ENCODE data around the gene MAPK8. TPM values are rescaled to one million over a fixed set of nuclear protein-coding genes. Genes with fewer than 3 reads are reported as not detected.
A peak's percentile ranks its signal among the peaks of the same experiment; 100 is the strongest.

MAPK8 gene
- total RNA-seq, 1 donor from 2014 or later: 47.9 TPM

DNA sequence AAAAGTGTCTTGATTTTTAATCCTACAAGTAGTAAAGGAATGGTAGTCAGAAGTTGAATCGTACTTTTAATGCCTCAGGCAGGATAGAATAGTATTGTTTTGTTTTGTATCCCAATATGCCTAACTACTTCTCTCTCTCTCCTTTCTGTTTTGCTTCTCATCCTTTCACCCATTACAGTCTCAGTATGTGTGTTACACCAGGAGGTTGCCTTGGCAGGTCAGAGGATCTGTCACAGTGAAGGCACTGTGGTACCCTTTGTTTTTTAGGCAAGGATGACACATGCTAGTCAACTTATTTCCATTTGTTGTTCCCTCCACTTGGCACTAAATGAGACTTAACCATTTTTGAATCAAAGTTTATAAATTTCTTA lies 94.4 kb downstream of the MAPK8 start:
- intact Hi-C loops (cut with DNase I): no loop called here
- Histone ChIP-seq H3K27ac (no peak overlapping the region), H3K9me3 (no peaks in the 10 kb centered on the region), H3K36me3 (no peaks in the 10 kb centered on the region), H3K27me3 (ENCODE audit: low read depth) (no peaks in the 10 kb centered on the region), H3K4me1 (peaks cover 10% of the 10 kb centered on the region), H3K4me3 (no peak overlapping the region)
- TF ChIP-seq CTCF (IDR thresholded peaks at IDR 0.05): no peak
- DNase-seq (no peak), ATAC-seq (no peak)

GRCh38 chr10:48404646-48405045 lies 98.2 kb downstream of the MAPK8 start:
- no peaks in the 10 kb centered on the region for H3K27me3 ChIP-seq (ENCODE audit: low read depth)
- no peak overlapping the region for H3K27ac ChIP-seq
- no peaks in the 10 kb centered on the region for H3K36me3 ChIP-seq
- ATAC-seq (no peak), DNase-seq (no peak)
- peaks cover 11% of the 10 kb centered on the region for H3K4me1 ChIP-seq
- no peak for TF ChIP-seq CTCF (IDR thresholded peaks at IDR 0.05)
- intact Hi-C loops (cut with DNase I): no loop called here
- no peaks in the 10 kb centered on the region for H3K9me3 ChIP-seq
- no peak overlapping the region for H3K4me3 ChIP-seq

DNA sequence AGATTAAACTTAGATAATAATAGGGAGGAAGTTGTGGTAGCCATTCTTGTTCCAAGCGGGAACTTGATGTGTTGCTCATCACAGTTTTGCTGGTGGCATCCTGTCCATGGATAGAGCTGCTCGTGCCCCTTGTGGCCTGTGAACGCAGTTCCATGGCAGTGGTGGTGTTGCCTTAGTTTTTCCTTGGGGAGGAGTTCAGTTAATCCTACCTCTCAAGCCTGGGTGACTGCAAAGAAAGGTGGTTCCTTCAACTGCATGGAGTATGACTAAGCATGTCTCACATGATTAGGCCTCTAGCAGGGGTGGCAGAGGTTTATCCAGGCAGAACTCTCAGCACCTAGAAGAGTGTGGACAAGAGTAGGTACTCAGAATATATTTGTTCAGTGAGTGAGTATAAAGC lies 99.7 kb downstream of the MAPK8 start:
- Histone ChIP-seq H3K9me3 (no peaks in the 10 kb centered on the region), H3K4me3 (no peak overlapping the region), H3K36me3 (peaks cover 12% of the 10 kb centered on the region), H3K27ac (no peak overlapping the region), H3K4me1 (peaks cover 8% of the 10 kb centered on the region), H3K27me3 (ENCODE audit: low read depth) (no peaks in the 10 kb centered on the region)
- ATAC-seq (peak; percentile 71 to 90), DNase-seq (no peak)
- no peak for TF ChIP-seq CTCF (IDR thresholded peaks at IDR 0.05)
- intact Hi-C loops (cut with DNase I): no loop called here

DNA sequence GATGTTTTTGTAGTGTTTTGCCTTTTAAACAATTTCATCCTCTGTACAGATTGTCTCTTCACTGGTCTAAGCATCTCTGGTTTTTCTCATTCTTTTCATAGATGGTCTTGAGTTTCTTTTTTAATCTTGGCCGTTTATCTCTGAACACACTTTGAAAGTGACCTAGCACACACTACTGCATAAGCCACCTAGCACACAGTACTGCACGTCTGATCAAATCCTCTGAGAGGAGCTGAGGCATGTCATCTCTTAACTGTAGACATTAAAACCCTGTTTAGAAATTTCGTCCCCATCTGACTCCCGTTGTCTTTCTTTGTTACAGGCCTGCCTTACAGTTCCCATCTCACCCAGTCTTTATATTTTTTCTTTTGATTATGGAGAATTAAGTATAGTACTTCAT lies 100.2 kb downstream of the MAPK8 start:
- DNase-seq (no peak), ATAC-seq (peak in 1 of 2 donors; percentile 14)
- Histone ChIP-seq H3K9me3 (no peaks in the 10 kb centered on the region), H3K4me3 (no peak overlapping the region), H3K27me3 (ENCODE audit: low read depth) (no peaks in the 10 kb centered on the region), H3K27ac (no peak overlapping the region), H3K4me1 (peaks cover 8% of the 10 kb centered on the region), H3K36me3 (peaks cover 12% of the 10 kb centered on the region)
- intact Hi-C loops (cut with DNase I): no loop called here
- no peak for TF ChIP-seq CTCF (IDR thresholded peaks at IDR 0.05)

DNA sequence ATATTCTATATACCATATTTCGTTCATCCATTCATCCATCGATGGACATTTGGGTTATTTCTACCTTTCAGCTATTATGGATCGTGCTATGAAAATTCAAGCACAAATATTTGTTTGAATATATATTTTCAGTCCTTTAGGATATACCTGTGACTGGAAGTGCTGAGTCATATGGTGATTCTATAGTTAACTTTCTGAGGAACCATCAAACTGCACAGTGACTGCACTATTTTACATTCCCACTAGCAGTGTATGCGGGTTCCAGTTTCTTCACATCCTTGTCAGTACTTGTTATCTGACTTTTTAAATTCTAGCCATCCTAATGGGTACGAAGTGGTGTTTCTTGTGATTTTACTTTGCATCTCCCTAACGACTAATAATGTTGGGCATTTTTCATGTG lies 104.0 kb downstream of the MAPK8 start:
- peaks cover 8% of the 10 kb centered on the region for H3K4me1 ChIP-seq
- peaks cover 12% of the 10 kb centered on the region for H3K36me3 ChIP-seq
- DNase-seq (no peak), ATAC-seq (no peak)
- no peaks in the 10 kb centered on the region for H3K27me3 ChIP-seq (ENCODE audit: low read depth)
- peaks cover 6% of the 10 kb centered on the region for H3K9me3 ChIP-seq
- intact Hi-C loops (cut with DNase I): no loop called here
- TF ChIP-seq CTCF (IDR thresholded peaks at IDR 0.05): no peak
- no peak overlapping the region for H3K4me3 ChIP-seq
- H3K27ac ChIP-seq: no peak overlapping the region

DNA sequence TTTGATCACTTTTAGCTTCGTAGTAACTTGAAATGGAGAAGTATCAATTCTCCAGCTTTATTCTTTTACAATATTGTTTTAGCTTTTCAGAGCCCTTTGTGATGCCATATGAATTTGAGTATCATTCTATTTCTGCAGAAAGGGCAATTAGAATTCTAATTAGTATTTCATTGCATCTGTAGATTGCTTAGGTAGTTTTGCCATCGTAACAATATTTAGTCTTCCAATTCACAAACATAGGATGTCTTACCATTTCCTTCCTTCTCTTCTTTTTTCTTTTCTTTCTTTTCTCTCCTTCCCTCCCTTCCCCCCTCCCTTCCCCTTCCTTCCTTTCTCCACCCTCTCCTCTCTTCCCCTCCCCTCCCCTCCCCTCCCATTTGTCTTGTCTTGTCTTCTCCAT lies 105.0 kb downstream of the MAPK8 start:
- H3K27me3 ChIP-seq (ENCODE audit: low read depth): no peaks in the 10 kb centered on the region
- no peak overlapping the region for H3K27ac ChIP-seq
- H3K36me3 ChIP-seq: peaks cover 12% of the 10 kb centered on the region
- no peak overlapping the region for H3K4me3 ChIP-seq
- intact Hi-C loops (cut with DNase I): no loop called here
- ATAC-seq (no peak), DNase-seq (no peak)
- H3K9me3 ChIP-seq: peaks cover 6% of the 10 kb centered on the region
- H3K4me1 ChIP-seq: no peaks in the 10 kb centered on the region
- TF ChIP-seq CTCF (IDR thresholded peaks at IDR 0.05): no peak

Measured in lower lobe of right lung (tissue), 2 donors.